Calu3 (cell line): ENCODE results near the gene SELENOH. TPM values are rescaled to one million over a fixed set of nuclear protein-coding genes. Genes with fewer than 3 reads are reported as not detected.
A peak's percentile ranks its signal among the peaks of the same experiment; 100 is the strongest.

Source experiments
- BruUV-seq: library from RNA; stranded (reverse); fragments of 400-500 nt; replicated peaks from 2 replicates; lab custom pipeline; 2021; lab: Mats Ljungman, UMichigan
- CTCF ChIA-PET: fragments of 300-600 bp; sonication (Branson Sonifier 250); formaldehyde crosslinking; loops from one replicate; lab custom pipeline; 2022; ENCODE audit warnings: antibody characterized with exemption; lab: Charles Lee
- DNase-seq: peaks from one replicate; pipeline ENCODE4 v3.0.0; 2022
- H3K27ac Mint-ChIP-seq: one replicate; pipeline ENCODE4 v1.8.0; 2022; ENCODE audit warnings: mixed read lengths; ENCODE audit not compliant: unreplicated experiment
- H3K27me3 Mint-ChIP-seq: one replicate; pipeline ENCODE4 v1.8.0; 2022; ENCODE audit warnings: mixed read lengths; ENCODE audit not compliant: unreplicated experiment
- H3K36me3 Mint-ChIP-seq: one replicate; pipeline ENCODE4 v1.8.0; 2022; ENCODE audit warnings: mild to moderate bottlenecking, moderate library complexity, mixed read lengths; ENCODE audit not compliant: insufficient read depth, unreplicated experiment
- H3K4me1 Mint-ChIP-seq: one replicate; pipeline ENCODE4 v1.8.0; 2022; ENCODE audit warnings: mild to moderate bottlenecking, low read depth, mixed read lengths; ENCODE audit not compliant: unreplicated experiment
- H3K4me3 Mint-ChIP-seq: one replicate; pipeline ENCODE4 v1.8.0; 2022; ENCODE audit warnings: mild to moderate bottlenecking, low read depth, moderate library complexity, mixed read lengths; ENCODE audit not compliant: unreplicated experiment
- H3K9me3 Mint-ChIP-seq: one replicate; pipeline ENCODE4 v1.8.0; 2022; ENCODE audit warnings: low read depth, mixed read lengths; ENCODE audit not compliant: unreplicated experiment
- intact Hi-C: fragments of 100-400 bp; cut with micrococcal nuclease; formaldehyde crosslinking; loops from one replicate; pipeline ENCODE4 v1.10.0; 2022; ENCODE audit not compliant: unreplicated experiment
- total RNA-seq: library from RNA; stranded (reverse); gene quantifications from 2 replicates; pipeline ENCODE4 v1.2.3, GENCODE V29; 2022
- TF ChIP-seq, protein P1 (sequence below): fragments of 200-600 bp; IDR thresholded peaks from one replicate; pipeline ENCODE4 v1.8.0; 2022; ENCODE audit warnings: antibody characterized with exemption; ENCODE audit not compliant: unreplicated experiment

SELENOH gene
- total RNA-seq, 1 experiment from 2014 or later = 131 TPM

DNA sequence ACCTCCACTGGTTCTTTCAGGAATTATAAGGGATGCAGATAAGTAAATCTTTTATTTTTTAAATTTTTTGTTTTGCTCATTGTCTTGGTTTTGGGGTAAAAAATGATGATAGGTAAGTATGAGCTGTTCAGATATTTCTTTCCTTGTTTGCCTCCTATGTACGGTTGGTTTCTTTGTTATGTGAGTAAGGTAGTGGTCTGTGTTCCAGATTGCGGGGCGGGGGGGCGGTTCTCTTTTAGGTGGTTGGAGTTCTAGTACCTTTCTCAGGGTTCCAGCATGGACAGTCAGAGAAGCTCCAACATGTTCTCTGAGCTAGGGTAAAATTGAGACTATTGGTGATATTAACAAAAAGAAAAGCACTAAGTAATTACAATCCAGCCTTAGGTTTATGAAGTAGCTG is 22.7 kb downstream of the SELENOH start:
- Mint-ChIP-seq H3K36me3 (peaks cover 75% of the 10 kb centered on the region), H3K27me3 (no peaks in the 10 kb centered on the region), H3K27ac (peak overlapping the region; percentile 99), H3K4me3 (peak overlapping the region; percentile 88), H3K9me3 (no peaks in the 10 kb centered on the region), H3K4me1 (peaks cover 42% of the 10 kb centered on the region)
- TF ChIP-seq, protein P1, sequence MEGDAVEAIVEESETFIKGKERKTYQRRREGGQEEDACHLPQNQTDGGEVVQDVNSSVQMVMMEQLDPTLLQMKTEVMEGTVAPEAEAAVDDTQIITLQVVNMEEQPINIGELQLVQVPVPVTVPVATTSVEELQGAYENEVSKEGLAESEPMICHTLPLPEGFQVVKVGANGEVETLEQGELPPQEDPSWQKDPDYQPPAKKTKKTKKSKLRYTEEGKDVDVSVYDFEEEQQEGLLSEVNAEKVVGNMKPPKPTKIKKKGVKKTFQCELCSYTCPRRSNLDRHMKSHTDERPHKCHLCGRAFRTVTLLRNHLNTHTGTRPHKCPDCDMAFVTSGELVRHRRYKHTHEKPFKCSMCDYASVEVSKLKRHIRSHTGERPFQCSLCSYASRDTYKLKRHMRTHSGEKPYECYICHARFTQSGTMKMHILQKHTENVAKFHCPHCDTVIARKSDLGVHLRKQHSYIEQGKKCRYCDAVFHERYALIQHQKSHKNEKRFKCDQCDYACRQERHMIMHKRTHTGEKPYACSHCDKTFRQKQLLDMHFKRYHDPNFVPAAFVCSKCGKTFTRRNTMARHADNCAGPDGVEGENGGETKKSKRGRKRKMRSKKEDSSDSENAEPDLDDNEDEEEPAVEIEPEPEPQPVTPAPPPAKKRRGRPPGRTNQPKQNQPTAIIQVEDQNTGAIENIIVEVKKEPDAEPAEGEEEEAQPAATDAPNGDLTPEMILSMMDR = no peak
- DNase-seq = no peak
- CTCF ChIA-PET = interaction anchor here (0.8 to 2.1 kb wide), 7 partner anchors 11 to 37 kb away, joined by 3 to 7 read pairs (median 4); no protein-coding TSS in a partner anchor
- BruUV-seq = no TSS peak
- intact Hi-C loops = no loop called here

DNA sequence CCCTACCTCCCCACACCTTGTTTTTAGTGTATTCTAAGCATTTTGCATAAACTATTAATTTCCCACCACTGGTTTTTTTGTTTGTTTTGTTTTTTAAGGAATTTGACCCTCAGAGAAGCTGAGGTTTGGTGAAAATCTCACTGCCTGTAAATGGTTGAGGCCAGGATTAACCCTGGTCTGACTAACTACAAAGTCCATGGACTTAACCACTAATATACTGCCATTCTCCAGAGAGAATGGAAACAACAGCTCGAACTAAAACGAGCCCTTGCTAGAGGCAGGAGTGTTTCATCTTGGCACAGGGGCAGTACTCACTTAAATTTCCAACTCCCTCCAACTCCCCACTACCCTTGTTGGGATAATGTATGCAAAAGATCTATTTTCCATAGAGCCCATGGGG is 23.3 kb downstream of the SELENOH start:
- peaks cover 48% of the 10 kb centered on the region for H3K4me1 Mint-ChIP-seq
- intact Hi-C loops = no loop called here
- no peaks in the 10 kb centered on the region for H3K27me3 Mint-ChIP-seq

DNA sequence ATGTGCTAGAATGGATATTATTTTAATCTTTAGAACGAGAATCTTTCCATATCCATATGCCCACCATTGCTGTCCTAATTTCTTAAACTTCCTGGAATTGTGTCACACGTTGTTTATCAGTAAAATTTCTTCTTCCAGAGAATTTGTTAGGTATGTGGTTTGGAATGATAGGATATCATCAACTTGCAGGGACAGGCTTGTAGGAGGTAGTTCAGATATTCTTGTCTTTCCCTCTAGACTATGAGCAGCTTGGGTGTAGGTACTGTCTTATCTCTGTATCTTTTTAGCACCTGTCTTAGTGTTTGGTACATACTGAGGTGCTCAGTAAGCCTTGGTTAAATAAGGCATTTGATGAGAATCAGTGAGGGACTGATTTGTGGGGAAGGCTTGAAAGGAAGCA is 23.7 kb downstream of the SELENOH start:
- peaks cover 51% of the 10 kb centered on the region for H3K4me1 Mint-ChIP-seq
- H3K36me3 Mint-ChIP-seq = peaks cover 81% of the 10 kb centered on the region
- CTCF ChIA-PET = interaction anchor here (0.5 to 2.1 kb wide), 9 partner anchors 10 to 36 kb away, joined by 3 to 7 read pairs (median 4); no protein-coding TSS in a partner anchor
- peak overlapping the region; percentile 99 for H3K27ac Mint-ChIP-seq
- TF ChIP-seq, protein P1 = no peak
- H3K4me3 Mint-ChIP-seq = peak overlapping the region; percentile 88
- no peak for DNase-seq
- H3K27me3 Mint-ChIP-seq = no peaks in the 10 kb centered on the region
- intact Hi-C loops = no loop called here
- BruUV-seq = no TSS peak
- H3K9me3 Mint-ChIP-seq = no peaks in the 10 kb centered on the region

More for the DNA sequence above, 23.3 kb downstream of the SELENOH start:
- H3K9me3 Mint-ChIP-seq = no peaks in the 10 kb centered on the region
- peaks cover 80% of the 10 kb centered on the region for H3K36me3 Mint-ChIP-seq
- no TSS peak for BruUV-seq
- DNase-seq = no peak
- H3K27ac Mint-ChIP-seq = peak overlapping the region; percentile 99
- TF ChIP-seq, protein P1 = no peak
- CTCF ChIA-PET = interaction anchor here (0.5 to 2.1 kb wide), 8 partner anchors 10 to 36 kb away, joined by 3 to 7 read pairs (median 4); no protein-coding TSS in a partner anchor
- peak overlapping the region; percentile 88 for H3K4me3 Mint-ChIP-seq

DNA sequence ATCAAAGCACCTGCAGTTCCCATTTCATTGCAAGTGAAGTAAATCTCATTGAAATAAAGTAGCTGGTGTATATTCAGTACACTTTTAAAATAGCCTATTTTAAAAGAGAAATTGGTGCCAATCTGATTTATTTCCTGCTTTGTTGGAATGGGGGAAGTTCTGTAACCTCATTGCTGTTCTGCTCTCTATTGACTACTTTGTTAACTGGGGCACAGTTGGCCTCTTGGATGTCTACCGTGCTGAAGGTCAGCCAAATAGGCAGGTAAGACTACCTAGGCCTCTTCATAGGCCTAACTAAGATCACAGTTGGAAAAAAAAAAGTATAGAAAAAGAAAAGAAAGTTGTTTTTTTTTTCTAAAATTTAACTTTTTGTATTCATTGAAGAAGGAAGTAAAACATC is 29.5 kb downstream of the SELENOH start:
- BruUV-seq = no TSS peak
- CTCF ChIA-PET = interaction anchor here (1.0 kb wide), 1 partner anchor 10 kb away, joined by 3 read pairs; no protein-coding TSS in a partner anchor
- peaks cover 75% of the 10 kb centered on the region for H3K36me3 Mint-ChIP-seq
- H3K9me3 Mint-ChIP-seq = peaks cover 4% of the 10 kb centered on the region
- intact Hi-C loops = no loop called here
- TF ChIP-seq, protein P1 = no peak
- DNase-seq = no peak
- peak overlapping the region; percentile 10 for H3K4me3 Mint-ChIP-seq
- H3K4me1 Mint-ChIP-seq = peaks cover 78% of the 10 kb centered on the region
- H3K27me3 Mint-ChIP-seq = no peaks in the 10 kb centered on the region
- peak overlapping the region; percentile 57 for H3K27ac Mint-ChIP-seq
